NK-92 treated with Interleukin-12 subunit alpha and Interleukin-12 subunit beta, amount 100 ng/mL, for 24 hours (cell line): Measurements from ENCODE around the gene SMIM36.
"Not testable (repeated sequence)": the region's sequence is repeated elsewhere in the genome, so short reads cannot be mapped to it uniquely, and the experiment has no call there.

Experiments
- DNase-seq: peaks from one replicate; lab custom pipeline; 2025; lab: John Stamatoyannopoulos, UW

Gene SMIM36

DNA sequence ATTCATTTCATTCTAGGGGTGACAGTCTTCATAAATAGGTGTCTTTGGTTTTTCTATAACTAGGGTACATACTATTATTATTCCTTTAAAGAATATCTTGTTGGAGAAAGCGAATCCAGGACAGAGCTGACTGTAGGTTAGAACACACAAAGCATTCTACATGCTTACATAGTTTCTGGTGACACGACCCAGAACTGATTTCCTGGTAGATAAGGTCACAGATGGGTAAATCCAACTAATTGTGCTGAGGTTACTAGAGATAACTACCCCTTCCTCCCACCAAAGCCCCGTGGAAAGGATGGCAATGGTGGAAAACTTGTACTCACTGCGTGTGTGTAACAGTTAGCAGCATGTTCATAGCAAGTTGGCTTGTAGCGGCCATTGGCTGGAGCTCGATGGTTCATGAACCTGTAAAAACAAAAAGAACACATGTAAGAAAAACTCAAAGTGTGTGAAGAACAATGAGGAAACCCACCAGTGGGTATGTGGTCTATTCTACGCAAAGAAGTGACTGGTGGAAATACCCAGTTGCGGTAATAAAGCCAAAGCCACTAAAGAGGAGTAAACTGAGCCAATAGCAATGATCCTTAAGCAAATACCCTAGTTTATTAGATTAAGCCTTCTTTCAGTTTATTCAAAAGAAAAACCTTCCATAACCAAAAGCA, 97.3 kb downstream of the SMIM36 start:
- DNase-seq = no peak

DNA sequence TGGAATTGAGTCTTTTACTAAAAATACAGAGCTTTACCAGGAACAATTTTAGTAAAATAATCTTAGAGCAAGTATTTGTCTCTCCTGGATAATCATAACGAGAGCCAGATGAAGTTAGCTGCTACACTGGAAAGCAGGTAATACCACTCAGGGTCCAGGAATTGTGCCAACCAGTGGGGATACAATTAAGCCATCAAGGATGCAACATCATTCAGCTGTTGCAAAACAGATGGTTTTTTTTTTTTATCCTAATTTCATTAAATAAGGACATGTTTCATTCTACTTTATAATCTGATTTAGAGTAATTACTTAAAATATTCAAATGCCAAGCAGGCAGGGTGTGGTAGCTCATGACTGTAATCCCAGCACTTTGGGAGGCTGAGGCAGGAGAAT, 99.8 kb downstream of the SMIM36 start:
- DNase-seq = no peak

DNA sequence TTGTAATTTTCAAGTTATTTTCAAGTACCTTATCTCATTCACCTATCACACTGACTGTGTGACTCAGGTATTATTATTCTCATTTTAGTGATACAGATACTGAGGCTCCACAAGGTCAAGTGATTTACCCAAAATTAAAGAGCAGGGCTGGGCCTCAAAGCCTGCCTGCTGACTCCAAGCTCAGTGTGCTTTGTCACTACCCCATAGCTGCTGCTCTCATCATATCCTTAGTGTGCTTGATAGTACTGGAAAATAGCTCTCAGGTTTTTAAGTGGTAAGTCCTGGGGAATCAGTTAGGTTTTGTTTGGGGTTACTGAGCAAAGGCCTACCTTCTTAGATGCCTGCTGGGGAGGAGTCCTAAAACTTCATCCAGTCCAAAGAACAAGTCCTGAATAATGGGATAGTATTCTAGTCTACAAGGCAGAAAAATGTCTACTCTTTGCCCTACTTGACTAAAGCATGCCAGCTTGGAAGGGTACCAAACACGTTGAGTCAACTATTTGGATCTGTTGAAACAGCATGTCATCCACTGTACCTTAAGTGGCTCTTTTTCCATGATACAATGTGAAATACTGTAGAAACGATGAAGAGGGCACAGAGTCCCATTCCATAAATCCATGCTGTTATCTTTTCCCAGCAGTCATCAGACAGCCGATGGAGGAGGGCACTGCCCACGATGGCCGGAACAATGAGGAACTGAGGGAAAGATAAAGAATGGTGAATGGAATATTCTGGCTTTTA, 100.4 kb downstream of the SMIM36 start:
- no peak for DNase-seq

DNA sequence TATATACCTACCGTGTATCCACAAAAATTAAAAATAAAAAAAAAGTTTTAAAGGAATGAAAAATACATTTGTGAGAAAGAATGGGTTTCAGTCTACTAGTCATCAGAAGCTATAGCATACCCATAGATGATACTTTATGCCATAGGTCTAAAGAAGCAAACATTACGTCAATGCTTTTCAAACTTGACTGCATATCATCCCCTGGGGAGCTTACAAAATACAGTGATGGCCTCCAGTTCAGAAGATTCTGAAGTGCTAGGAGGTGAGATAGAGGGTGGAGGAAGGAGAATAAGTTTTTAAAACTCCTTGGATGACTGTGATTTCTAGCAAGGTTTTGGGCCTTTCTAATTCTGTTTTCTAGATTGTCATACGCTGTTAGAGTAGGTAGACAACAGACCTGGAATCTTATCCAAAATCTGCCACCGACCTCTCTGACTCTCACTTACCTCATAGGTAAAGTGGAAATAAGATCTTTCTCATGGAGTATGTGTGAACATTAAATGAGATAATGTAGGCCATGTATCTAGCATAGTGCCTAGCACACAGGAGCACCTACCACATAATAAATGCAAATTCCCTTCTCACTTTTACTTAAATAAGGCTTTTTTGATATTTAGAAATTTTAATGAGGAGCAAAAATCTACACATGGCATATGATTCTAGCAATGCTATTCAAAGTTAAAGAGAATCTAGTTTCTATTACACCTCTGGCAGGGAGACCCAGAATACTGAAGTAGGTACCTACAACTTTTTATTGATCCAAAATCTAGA, 102.0 kb downstream of the SMIM36 start:
- DNase-seq = no peak

DNA sequence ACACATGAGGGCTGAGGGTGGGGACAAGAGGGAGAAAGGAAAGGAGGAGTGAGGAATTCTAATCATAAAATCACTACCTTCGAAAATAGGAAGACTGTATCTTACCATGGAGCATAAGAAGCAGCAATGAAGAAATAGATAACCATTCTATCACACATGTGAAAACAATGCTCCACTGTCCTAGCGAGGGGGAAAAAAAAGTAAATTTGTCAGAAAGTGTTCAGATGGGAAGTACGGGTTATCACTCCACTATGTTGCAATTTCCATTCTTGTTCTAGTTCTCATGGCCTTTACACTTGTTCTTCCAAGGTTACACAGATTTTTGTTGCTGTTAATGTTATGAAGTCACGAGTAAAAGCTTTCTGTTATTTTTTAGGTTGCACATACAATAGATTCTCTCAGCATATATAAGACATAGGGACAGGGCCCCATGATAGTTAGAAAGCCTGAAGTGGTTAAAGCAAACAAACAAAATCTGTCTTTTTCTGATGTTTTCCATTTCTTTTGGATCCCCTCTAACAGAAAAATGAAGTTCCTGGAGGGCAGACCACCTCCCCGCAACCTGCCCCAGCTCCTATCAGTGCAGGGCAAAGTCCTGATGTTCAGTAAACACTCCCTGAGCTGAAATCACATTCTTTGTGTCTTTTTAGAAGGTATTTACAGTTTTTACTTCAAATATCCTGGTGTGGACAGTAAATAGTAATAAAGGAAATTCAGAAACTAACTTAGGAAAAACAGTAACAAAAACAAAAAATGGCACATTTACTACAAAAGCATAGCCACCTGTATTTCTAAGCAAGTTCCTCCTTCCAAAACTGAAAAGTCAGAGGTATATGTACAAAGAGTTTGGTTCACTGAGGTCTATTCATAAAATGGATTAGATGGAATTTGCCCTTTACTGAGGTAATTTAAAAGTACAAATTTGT, 103.3 kb downstream of the SMIM36 start:
- DNase-seq = no peak

DNA sequence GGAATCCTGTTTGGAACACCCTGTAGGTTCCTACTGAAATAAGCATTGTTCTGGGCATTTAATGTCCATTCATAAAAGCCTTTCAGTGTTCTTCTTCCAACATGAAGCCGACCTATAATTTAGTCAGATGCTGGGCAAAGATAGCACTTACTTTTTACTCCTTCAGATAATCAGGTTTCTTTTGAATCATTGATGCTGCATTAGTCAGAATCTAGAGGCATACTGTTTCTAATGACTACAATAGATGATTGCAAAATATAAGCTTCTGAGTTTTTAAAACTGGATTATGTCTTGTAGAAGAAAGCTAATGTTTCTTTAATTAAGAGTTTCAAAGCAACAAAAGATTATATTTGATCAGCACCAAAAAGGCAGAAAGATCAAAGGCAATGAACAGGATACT, 105.7 kb downstream of the SMIM36 start:
- no peak for DNase-seq

DNA sequence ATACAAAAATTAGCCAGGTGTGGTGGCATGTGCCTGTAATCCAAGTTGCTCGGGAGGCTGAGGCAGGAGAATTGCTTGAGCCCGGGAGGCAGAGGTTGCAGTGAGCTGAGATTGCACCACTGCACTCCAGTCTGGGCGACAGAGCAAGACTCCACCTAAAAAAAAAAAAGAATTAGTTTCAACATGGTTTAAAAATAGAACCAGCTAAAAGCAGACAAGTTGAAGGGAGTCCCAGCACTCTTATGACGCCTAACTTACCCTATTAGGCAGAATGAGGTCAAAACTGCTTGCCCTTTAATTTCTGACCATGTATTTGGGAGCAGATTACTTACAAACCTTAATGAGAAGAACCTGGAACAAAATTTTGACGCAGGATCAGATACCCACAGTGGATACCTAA, 107.1 kb downstream of the SMIM36 start:
- not testable (repeated sequence) for DNase-seq

DNA sequence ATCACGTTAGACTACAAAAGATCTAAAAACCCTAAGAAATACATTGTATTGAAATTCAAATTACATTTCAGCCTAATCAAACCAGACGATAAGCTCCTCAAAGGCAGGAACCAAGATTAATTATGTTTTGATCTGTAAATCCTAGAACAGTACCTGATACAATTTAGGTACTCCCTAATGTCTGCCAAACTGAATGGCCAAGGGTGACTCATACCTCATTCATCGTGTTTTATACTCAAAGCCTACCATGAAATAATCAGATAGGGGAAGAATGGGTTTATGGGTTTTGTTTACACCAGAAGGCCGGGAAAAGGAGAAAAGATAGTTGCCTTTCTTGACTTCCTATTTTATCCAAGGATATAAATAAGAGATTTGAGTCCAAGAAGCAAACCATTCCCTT, 108.9 kb downstream of the SMIM36 start:
- DNase-seq = no peak
